Neural cell (in vitro differentiated cells): ENCODE data around the gene CCDC24. TPM values are rescaled to one million over a fixed set of nuclear protein-coding genes. Genes with fewer than 3 reads are reported as not detected.
A peak's percentile ranks its signal among the peaks of the same experiment; 100 is the strongest.

Experiments
- H2AFZ ChIP-seq: fragments of 200-600, 300-800 bp; sonication (generic), shearing (Covaris generic); 2 replicates; pipeline ENCODE4 v1.6.0; 2014; ENCODE audit warnings: low read depth, mild to moderate bottlenecking, antibody characterized with exemption, low read length, moderate library complexity
- H3F3A ChIP-seq: fragments of 200-600 bp; shearing (Covaris generic); 2 replicates; pipeline ENCODE4 v1.6.1; 2016; ENCODE audit warnings: mild to moderate bottlenecking, moderate library complexity, mixed read lengths, antibody characterized with exemption, low read length; ENCODE audit not compliant: insufficient read depth, poor library complexity, severe bottlenecking
- H3K27ac ChIP-seq: fragments of 200-600, 300-800 bp; sonication (generic), shearing (Covaris generic); 2 replicates; pipeline ENCODE4 v1.5.1; 2014; ENCODE audit warnings: mild to moderate bottlenecking, low read length, moderate library complexity
- H3K27me3 ChIP-seq: fragments of 300-800, 200-600 bp; sonication (generic), shearing (Covaris generic); 2 replicates; pipeline ENCODE4 v1.6.0; 2014; ENCODE audit warnings: mild to moderate bottlenecking, low read depth, low read length, moderate library complexity; ENCODE audit not compliant: insufficient read depth
- H3K36me3 ChIP-seq: fragments of 300-800, 200-600 bp; sonication (generic), shearing (Covaris generic); 2 replicates; pipeline ENCODE4 v1.5.1; 2014; ENCODE audit warnings: mild to moderate bottlenecking, antibody characterized with exemption, low read length, moderate library complexity; ENCODE audit not compliant: insufficient read depth
- H3K4me2 ChIP-seq: fragments of 300-800, 200-600 bp; sonication (generic), shearing (Covaris generic); 2 replicates; pipeline ENCODE4 v1.6.0; 2014; ENCODE audit warnings: mild to moderate bottlenecking, low read length
- H3K4me3 ChIP-seq: fragments of 300-800, 200-600 bp; sonication (generic), shearing (Covaris generic); 2 replicates; pipeline ENCODE4 v1.5.1; 2014; ENCODE audit warnings: mild to moderate bottlenecking, low read length, moderate library complexity
- H3K79me2 ChIP-seq: fragments of 200-600 bp; shearing (Covaris generic); replicated peaks from 2 replicates; pipeline ENCODE4 v1.6.0; 2014; ENCODE audit warnings: mild to moderate bottlenecking, low read length, moderate library complexity; ENCODE audit not compliant: insufficient read depth
- H3K9ac ChIP-seq: fragments of 300-800, 200-600 bp; sonication (generic), shearing (Covaris generic); 2 replicates; pipeline ENCODE4 v1.6.1; 2016; ENCODE audit warnings: mild to moderate bottlenecking, low read length, mixed read lengths
- H3K9me2 ChIP-seq: fragments of 200-600 bp; shearing (Covaris generic); 2 replicates; pipeline ENCODE4 v1.6.1; 2016; ENCODE audit warnings: mild to moderate bottlenecking, low read length, mixed read lengths; ENCODE audit not compliant: insufficient read depth
- H3K9me3 ChIP-seq: fragments of 200-600, 300-800 bp; sonication (generic), shearing (Covaris generic); 2 replicates; pipeline ENCODE4 v1.6.1; 2016; ENCODE audit warnings: mild to moderate bottlenecking, mixed run types, low read length, moderate library complexity, mixed read lengths
- H4K20me1 ChIP-seq: fragments of 200-600 bp; shearing (Covaris generic); 2 replicates; pipeline ENCODE4 v1.6.1; 2016; ENCODE audit warnings: mild to moderate bottlenecking, mixed run types; ENCODE audit not compliant: insufficient read depth
- EP300 ChIP-seq: fragments of 450-650 bp; conservative IDR thresholded peaks from 2 replicates; pipeline ENCODE4 v1.6.1; 2014; ENCODE audit warnings: antibody characterized with exemption, mild to moderate bottlenecking, moderate library complexity; ENCODE audit not compliant: poor library complexity, severe bottlenecking
- EZH2 ChIP-seq: fragments of 200-600, 300-800 bp; shearing (Covaris generic), sonication (generic); IDR thresholded peaks from 2 replicates; pipeline ENCODE4 v1.6.1; 2014; ENCODE audit warnings: antibody characterized with exemption, low read length, borderline replicate concordance, mild to moderate bottlenecking; ENCODE audit not compliant: insufficient read depth, poor library complexity, severe bottlenecking
- MXI1 ChIP-seq: fragments of 450-650 bp; conservative IDR thresholded peaks from 2 replicates; pipeline ENCODE4 v1.6.1; 2014; ENCODE audit warnings: antibody characterized with exemption, mild to moderate bottlenecking; ENCODE audit not compliant: poor library complexity, severe bottlenecking
- POLR2AphosphoS5 ChIP-seq: IDR thresholded peaks from 2 replicates; pipeline ENCODE4 v1.6.1; 2012
- polyA minus RNA-seq: library from RNA; depleted of rRNA, polyadenylated mRNA; stranded (reverse); fragments of >200 nt; gene quantifications from 2 replicates; pipeline ENCODE4 v1.2.3, GENCODE V29; 2014
- polyA plus RNA-seq: library from polyadenylated mRNA; depleted of rRNA; stranded (reverse); fragments of >200 nt; gene quantifications from 2 replicates; pipeline ENCODE4 v1.2.3, GENCODE V29; 2014
- TF ChIP-seq, protein P1 (sequence below): IDR thresholded peaks from 2 replicates; pipeline ENCODE4 v1.6.1; 2012; ENCODE audit warnings: borderline replicate concordance
- TF ChIP-seq, protein P2 (sequence below): fragments of 450-650 bp; IDR thresholded peaks from 2 replicates; pipeline ENCODE4 v1.5.1; 2014; ENCODE audit warnings: antibody characterized with exemption, mild to moderate bottlenecking, moderate library complexity; ENCODE audit not compliant: poor library complexity, severe bottlenecking

CCDC24 gene
- polyA plus RNA-seq (16.3 and 16.5 TPM in 2 replicates), polyA minus RNA-seq (3.2 and 4.2 TPM in 2 replicates)

DNA sequence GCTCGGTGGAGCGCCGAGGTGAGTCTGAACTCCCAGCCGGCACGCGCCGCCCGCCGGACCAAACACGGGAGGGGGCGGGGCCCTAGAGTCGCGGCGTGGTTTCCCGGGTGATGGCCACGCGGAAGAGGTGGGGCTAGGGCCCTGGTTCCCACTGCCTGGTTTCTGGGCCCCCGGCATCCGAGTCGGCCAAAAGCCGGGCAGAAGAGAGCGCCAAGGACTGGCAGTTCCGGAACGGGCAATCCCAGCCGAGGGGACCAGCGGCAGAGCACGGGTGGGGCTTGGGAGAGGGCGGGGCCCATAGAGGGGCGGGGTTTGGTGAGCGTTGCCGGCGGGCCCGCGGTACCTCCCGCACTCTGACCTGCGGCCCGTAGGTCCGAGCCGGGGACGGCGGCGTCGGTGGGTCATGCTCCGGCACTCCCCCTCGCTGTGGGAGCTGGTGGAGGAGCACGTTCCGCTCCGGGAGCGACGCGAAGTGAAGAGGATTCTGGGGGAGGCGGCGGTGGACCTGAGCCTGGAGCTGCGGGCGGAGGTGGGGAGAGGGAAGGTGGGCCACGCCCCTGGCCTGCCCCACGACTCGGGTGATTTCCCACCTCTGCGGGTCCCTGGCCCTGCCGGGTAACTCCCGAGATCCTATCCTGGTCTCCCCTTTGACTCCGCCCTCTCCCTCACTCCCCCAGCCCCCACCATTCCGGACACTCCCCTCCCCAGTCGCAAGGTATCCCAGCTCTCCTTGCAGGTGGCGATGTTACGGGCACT lies at the start of gene CCDC24:
CCDC24 (plus strand) TSS at position 124 of the 756 bp plus-strand sequence; CDS start at position 404, 280 bp downstream.
- no peak within 1 kb of the TSS for H3K27ac ChIP-seq
- peak within 1 kb of the TSS; percentile 65 for H3K9ac ChIP-seq
- TF ChIP-seq EZH2 (no peak), EP300 (no peak), MXI1 (peak; percentile 81), POLR2AphosphoS5 (no peak)
- TF ChIP-seq, protein P1, sequence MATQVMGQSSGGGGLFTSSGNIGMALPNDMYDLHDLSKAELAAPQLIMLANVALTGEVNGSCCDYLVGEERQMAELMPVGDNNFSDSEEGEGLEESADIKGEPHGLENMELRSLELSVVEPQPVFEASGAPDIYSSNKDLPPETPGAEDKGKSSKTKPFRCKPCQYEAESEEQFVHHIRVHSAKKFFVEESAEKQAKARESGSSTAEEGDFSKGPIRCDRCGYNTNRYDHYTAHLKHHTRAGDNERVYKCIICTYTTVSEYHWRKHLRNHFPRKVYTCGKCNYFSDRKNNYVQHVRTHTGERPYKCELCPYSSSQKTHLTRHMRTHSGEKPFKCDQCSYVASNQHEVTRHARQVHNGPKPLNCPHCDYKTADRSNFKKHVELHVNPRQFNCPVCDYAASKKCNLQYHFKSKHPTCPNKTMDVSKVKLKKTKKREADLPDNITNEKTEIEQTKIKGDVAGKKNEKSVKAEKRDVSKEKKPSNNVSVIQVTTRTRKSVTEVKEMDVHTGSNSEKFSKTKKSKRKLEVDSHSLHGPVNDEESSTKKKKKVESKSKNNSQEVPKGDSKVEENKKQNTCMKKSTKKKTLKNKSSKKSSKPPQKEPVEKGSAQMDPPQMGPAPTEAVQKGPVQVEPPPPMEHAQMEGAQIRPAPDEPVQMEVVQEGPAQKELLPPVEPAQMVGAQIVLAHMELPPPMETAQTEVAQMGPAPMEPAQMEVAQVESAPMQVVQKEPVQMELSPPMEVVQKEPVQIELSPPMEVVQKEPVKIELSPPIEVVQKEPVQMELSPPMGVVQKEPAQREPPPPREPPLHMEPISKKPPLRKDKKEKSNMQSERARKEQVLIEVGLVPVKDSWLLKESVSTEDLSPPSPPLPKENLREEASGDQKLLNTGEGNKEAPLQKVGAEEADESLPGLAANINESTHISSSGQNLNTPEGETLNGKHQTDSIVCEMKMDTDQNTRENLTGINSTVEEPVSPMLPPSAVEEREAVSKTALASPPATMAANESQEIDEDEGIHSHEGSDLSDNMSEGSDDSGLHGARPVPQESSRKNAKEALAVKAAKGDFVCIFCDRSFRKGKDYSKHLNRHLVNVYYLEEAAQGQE = no peak
- TF ChIP-seq, protein P2, sequence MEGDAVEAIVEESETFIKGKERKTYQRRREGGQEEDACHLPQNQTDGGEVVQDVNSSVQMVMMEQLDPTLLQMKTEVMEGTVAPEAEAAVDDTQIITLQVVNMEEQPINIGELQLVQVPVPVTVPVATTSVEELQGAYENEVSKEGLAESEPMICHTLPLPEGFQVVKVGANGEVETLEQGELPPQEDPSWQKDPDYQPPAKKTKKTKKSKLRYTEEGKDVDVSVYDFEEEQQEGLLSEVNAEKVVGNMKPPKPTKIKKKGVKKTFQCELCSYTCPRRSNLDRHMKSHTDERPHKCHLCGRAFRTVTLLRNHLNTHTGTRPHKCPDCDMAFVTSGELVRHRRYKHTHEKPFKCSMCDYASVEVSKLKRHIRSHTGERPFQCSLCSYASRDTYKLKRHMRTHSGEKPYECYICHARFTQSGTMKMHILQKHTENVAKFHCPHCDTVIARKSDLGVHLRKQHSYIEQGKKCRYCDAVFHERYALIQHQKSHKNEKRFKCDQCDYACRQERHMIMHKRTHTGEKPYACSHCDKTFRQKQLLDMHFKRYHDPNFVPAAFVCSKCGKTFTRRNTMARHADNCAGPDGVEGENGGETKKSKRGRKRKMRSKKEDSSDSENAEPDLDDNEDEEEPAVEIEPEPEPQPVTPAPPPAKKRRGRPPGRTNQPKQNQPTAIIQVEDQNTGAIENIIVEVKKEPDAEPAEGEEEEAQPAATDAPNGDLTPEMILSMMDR = no peak
- no peaks in the 10 kb centered on the region for H3K9me2 ChIP-seq
- H3K27me3 ChIP-seq = no peaks in the 10 kb centered on the region
- no peaks in the 10 kb centered on the region for H3K9me3 ChIP-seq
- H2AFZ ChIP-seq = peak within 1 kb of the TSS; percentile 33
- no peaks in the 10 kb centered on the region for H3K79me2 ChIP-seq
- H3K4me2 ChIP-seq = peak within 1 kb of the TSS; percentile 73
- no peaks in the 10 kb centered on the region for H3F3A ChIP-seq
- no peaks in the 10 kb centered on the region for H4K20me1 ChIP-seq
- H3K4me3 ChIP-seq = peak within 1 kb of the TSS; percentile 91
- no peaks in the 10 kb centered on the region for H3K36me3 ChIP-seq

DNA sequence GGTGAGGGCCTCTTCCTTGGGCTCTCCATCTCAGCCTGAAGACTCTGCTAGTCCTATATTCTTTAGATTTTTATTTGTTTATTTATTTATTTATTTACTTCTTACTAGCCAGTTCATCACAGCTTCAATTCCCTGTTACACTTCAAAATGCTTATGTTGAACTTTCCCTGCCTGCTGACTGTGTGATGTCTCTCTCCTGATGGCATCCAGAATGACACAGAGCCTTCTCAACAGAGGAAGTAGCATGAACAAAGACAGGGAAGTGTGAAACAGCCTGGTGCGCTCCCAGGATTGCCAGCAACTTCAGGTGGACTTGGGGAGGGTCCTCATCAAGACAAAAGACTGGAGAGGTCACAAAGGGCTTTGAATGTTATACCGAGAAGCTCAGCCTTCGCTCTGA lies 49.0 kb upstream of the CCDC24 start:
- no peaks in the 10 kb centered on the region for H3K9me3 ChIP-seq
- H3K9me2 ChIP-seq = no peaks in the 10 kb centered on the region
- H3F3A ChIP-seq = no peaks in the 10 kb centered on the region
- H3K4me3 ChIP-seq = no peak overlapping the region
- peaks cover 6% of the 10 kb centered on the region for H3K79me2 ChIP-seq
- TF ChIP-seq EP300 (no peak), MXI1 (no peak)
- H3K27me3 ChIP-seq = no peaks in the 10 kb centered on the region
- H3K27ac ChIP-seq = no peak overlapping the region
- no peak overlapping the region for H3K9ac ChIP-seq
- H3K4me2 ChIP-seq = no peak overlapping the region
- H2AFZ ChIP-seq = no peak overlapping the region
- H4K20me1 ChIP-seq = no peaks in the 10 kb centered on the region
- no peaks in the 10 kb centered on the region for H3K36me3 ChIP-seq

DNA sequence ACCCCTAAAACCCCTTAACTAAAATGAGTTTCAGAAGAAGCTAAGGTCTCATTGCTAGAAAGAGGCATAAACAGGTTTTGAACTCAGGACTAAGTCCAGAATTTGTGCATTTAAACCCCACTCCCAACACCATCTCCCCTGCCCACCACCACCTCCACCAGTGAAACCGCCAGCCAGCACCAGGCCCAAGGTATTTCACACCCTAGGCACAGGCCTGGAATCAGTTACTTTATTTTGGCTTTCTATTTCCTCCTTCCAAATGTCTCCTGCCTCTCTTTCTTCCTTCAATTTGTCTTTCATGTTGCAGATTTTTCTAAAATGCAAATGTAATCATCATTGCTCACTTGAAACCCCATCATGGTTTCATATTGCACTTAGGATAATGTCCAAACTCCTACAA lies 46.5 kb upstream of the CCDC24 start:
- no peak for TF ChIP-seq MXI1
- Histone ChIP-seq H4K20me1 (no peaks in the 10 kb centered on the region), H2AFZ (no peak overlapping the region), H3K36me3 (no peaks in the 10 kb centered on the region), H3K9me2 (no peaks in the 10 kb centered on the region), H3K4me2 (no peak overlapping the region), H3K9me3 (no peaks in the 10 kb centered on the region), H3K27ac (no peak overlapping the region), H3K79me2 (peaks cover 20% of the 10 kb centered on the region), H3K9ac (no peak overlapping the region), H3K4me3 (no peak overlapping the region), H3F3A (no peaks in the 10 kb centered on the region), H3K27me3 (no peaks in the 10 kb centered on the region)
